OCI-LY7 (cell line): ENCODE data around the gene DNMT1.

Experiments used
- EZH2phosphoT487 ChIP-seq: fragments of 200-600 bp; sonication (generic); IDR thresholded peaks from 2 replicates; pipeline ENCODE4 v1.6.1; 2018; ENCODE audit warnings: low read depth, borderline replicate concordance, mild to moderate bottlenecking, mixed run types, antibody characterized with exemption, low read length, moderate library complexity, mixed read lengths
- TF ChIP-seq, protein P1 (sequence below): fragments of 200-600 bp; sonication (generic); conservative IDR thresholded peaks from 2 replicates; pipeline ENCODE4 v1.5.1; 2014; ENCODE audit warnings: mild to moderate bottlenecking, antibody characterized with exemption, low read length, moderate library complexity, mixed read lengths

DNA sequence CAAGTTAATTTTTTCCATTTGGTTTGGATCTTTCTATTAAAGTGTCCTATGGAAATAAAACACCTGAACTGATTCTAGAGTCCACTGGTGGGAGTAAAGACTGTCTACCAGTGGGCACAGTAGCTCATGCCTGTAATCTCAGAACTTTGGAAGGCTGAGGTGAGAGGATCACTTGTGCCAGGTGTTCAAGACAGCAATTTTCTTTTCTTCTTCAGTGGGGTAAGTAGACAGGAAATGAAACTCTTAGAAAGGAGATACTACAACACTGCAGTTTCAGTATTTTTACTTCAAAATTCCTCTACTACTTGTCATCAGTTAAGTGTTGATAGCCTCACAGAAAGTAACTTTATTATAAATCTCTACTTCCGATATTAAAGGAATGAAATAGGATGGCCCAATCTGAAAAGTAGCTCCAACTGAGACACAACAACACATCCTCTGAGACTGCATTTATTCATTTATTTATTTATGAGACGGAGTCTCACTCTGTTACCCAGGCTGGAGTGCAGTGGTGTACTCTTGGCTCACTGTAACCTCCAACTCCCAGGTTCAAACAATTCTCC lies 26.3 kb downstream of the DNMT1 start:
- TF ChIP-seq, protein P1, sequence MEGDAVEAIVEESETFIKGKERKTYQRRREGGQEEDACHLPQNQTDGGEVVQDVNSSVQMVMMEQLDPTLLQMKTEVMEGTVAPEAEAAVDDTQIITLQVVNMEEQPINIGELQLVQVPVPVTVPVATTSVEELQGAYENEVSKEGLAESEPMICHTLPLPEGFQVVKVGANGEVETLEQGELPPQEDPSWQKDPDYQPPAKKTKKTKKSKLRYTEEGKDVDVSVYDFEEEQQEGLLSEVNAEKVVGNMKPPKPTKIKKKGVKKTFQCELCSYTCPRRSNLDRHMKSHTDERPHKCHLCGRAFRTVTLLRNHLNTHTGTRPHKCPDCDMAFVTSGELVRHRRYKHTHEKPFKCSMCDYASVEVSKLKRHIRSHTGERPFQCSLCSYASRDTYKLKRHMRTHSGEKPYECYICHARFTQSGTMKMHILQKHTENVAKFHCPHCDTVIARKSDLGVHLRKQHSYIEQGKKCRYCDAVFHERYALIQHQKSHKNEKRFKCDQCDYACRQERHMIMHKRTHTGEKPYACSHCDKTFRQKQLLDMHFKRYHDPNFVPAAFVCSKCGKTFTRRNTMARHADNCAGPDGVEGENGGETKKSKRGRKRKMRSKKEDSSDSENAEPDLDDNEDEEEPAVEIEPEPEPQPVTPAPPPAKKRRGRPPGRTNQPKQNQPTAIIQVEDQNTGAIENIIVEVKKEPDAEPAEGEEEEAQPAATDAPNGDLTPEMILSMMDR, result no peak
- no peak for TF ChIP-seq EZH2phosphoT487
